HUES64 (cell line): ENCODE measurements around the gene RBM20.

Experiments
- H3K27ac ChIP-seq: 2 replicates; pipeline ENCODE4 v1.7.0; 2013; ENCODE audit warnings: low read depth, low read length, inconsistent platforms
- H3K27me3 ChIP-seq: 2 replicates; pipeline ENCODE4 v1.6.1; 2013; ENCODE audit warnings: mild to moderate bottlenecking, low read length; ENCODE audit not compliant: insufficient read depth
- H3K36me3 ChIP-seq: 2 replicates; pipeline ENCODE4 v1.6.1; 2013; ENCODE audit warnings: mild to moderate bottlenecking, low read length; ENCODE audit not compliant: insufficient read depth
- H3K4me1 ChIP-seq: 2 replicates; pipeline ENCODE4 v1.6.1; 2013; ENCODE audit warnings: mild to moderate bottlenecking, low read length, moderate library complexity; ENCODE audit not compliant: insufficient read depth
- H3K4me3 ChIP-seq: 2 replicates; pipeline ENCODE4 v1.5.1; 2013; ENCODE audit warnings: mild to moderate bottlenecking, low read length, moderate library complexity
- H3K9ac ChIP-seq: 2 replicates; pipeline ENCODE4 v1.6.1; 2013; ENCODE audit warnings: mild to moderate bottlenecking, low read depth, low read length
- H3K9me3 ChIP-seq: 2 replicates; pipeline ENCODE4 v1.6.1; 2013; ENCODE audit warnings: low read depth, low read length; ENCODE audit not compliant: insufficient read depth
- WGBS: fragments of 150-250, 120-280 bp; methylation state at CpG from one replicate; pipeline ENCODE4 v1.1.7; 2013; ENCODE audit warnings: missing lambda C conversion rate; 5-methylcytosine and 5-hydroxymethylcytosine counted together

Gene RBM20

GRCh38 chr10:110808615-110809014, 164.5 kb downstream of the RBM20 start:
- 67% methylated on average over 5 of the region's 5 CpGs for WGBS
- H3K27me3 ChIP-seq = no peaks in the 10 kb centered on the region

GRCh38 chr10:110810625-110811024, 166.5 kb downstream of the RBM20 start:
- H3K27ac ChIP-seq = no peak overlapping the region
- no peaks in the 10 kb centered on the region for H3K36me3 ChIP-seq
- H3K4me1 ChIP-seq = no peaks in the 10 kb centered on the region
- no peaks in the 10 kb centered on the region for H3K27me3 ChIP-seq
- no peak overlapping the region for H3K9ac ChIP-seq
- H3K9me3 ChIP-seq = no peaks in the 10 kb centered on the region
- H3K4me3 ChIP-seq = no peak overlapping the region
- 96% methylated on average over 9 of the region's 9 CpGs for WGBS

More at GRCh38 chr10:110808615-110809014, 164.5 kb downstream of the RBM20 start:
- H3K9me3 ChIP-seq = no peaks in the 10 kb centered on the region
- no peak overlapping the region for H3K9ac ChIP-seq
- H3K4me1 ChIP-seq = no peaks in the 10 kb centered on the region
- H3K36me3 ChIP-seq = no peaks in the 10 kb centered on the region
- no peak overlapping the region for H3K27ac ChIP-seq
- no peak overlapping the region for H3K4me3 ChIP-seq

- WGBS = 92% methylated on average over 23 of the region's 23 CpGs
- no peak overlapping the region for H3K4me3 ChIP-seq
Observed at GRCh38 chr10:110811791-110812581, 167.8 kb downstream of the RBM20 start.

GRCh38 chr10:110812583-110812982, 168.4 kb downstream of the RBM20 start:
- no peaks in the 10 kb centered on the region for H3K27me3 ChIP-seq
- no peak overlapping the region for H3K9ac ChIP-seq
- H3K4me3 ChIP-seq = no peak overlapping the region
- H3K27ac ChIP-seq = no peak overlapping the region
- no peaks in the 10 kb centered on the region for H3K9me3 ChIP-seq
- WGBS = 82% methylated on average over 12 of the region's 12 CpGs
- no peaks in the 10 kb centered on the region for H3K36me3 ChIP-seq
- no peaks in the 10 kb centered on the region for H3K4me1 ChIP-seq

More at GRCh38 chr10:110811791-110812581, 167.8 kb downstream of the RBM20 start:
- no peaks in the 10 kb centered on the region for H3K27me3 ChIP-seq
- H3K27ac ChIP-seq = no peak overlapping the region
- no peaks in the 10 kb centered on the region for H3K36me3 ChIP-seq
- H3K4me1 ChIP-seq = no peaks in the 10 kb centered on the region
- H3K9ac ChIP-seq = no peak overlapping the region
- no peaks in the 10 kb centered on the region for H3K9me3 ChIP-seq

- 88% methylated on average over 8 of the region's 8 CpGs for WGBS
- no peaks in the 10 kb centered on the region for H3K36me3 ChIP-seq
Observed at GRCh38 chr10:110813743-110814472, 169.8 kb downstream of the RBM20 start.

GRCh38 chr10:110815354-110816004, 171.3 kb downstream of the RBM20 start:
- H3K27ac ChIP-seq = no peak overlapping the region
- H3K4me3 ChIP-seq = no peak overlapping the region
- WGBS = 89% methylated on average over 1 of the region's 1 CpG
- H3K4me1 ChIP-seq = no peaks in the 10 kb centered on the region
- H3K27me3 ChIP-seq = no peaks in the 10 kb centered on the region
- no peak overlapping the region for H3K9ac ChIP-seq
- H3K36me3 ChIP-seq = no peaks in the 10 kb centered on the region
- no peaks in the 10 kb centered on the region for H3K9me3 ChIP-seq

More at GRCh38 chr10:110813743-110814472, 169.8 kb downstream of the RBM20 start:
- no peak overlapping the region for H3K27ac ChIP-seq
- H3K9ac ChIP-seq = no peak overlapping the region
- no peak overlapping the region for H3K4me3 ChIP-seq
- no peaks in the 10 kb centered on the region for H3K9me3 ChIP-seq
- H3K4me1 ChIP-seq = no peaks in the 10 kb centered on the region
- no peaks in the 10 kb centered on the region for H3K27me3 ChIP-seq

GRCh38 chr10:110817614-110818013, 173.5 kb downstream of the RBM20 start:
- Histone ChIP-seq H3K9me3 (no peaks in the 10 kb centered on the region), H3K4me3 (no peak overlapping the region), H3K27me3 (no peaks in the 10 kb centered on the region), H3K4me1 (peaks cover 6% of the 10 kb centered on the region; the same call in 1 of the 2 replicates), H3K9ac (no peak overlapping the region), H3K27ac (no peak overlapping the region), H3K36me3 (no peaks in the 10 kb centered on the region)
- 86% methylated on average over 4 of the region's 4 CpGs for WGBS

- H3K4me1 ChIP-seq = peaks cover 15% of the 10 kb centered on the region
- no peak overlapping the region for H3K9ac ChIP-seq
- H3K4me3 ChIP-seq = no peak overlapping the region
- 93% methylated on average over 8 of the region's 8 CpGs for WGBS
- no peaks in the 10 kb centered on the region for H3K36me3 ChIP-seq
- H3K27ac ChIP-seq = no peak overlapping the region
- no peaks in the 10 kb centered on the region for H3K27me3 ChIP-seq
- H3K9me3 ChIP-seq = no peaks in the 10 kb centered on the region
Observed at GRCh38 chr10:110818311-110819256, 174.4 kb downstream of the RBM20 start.

- WGBS = 95% methylated on average over 8 of the region's 8 CpGs
- Histone ChIP-seq H3K27me3 (no peaks in the 10 kb centered on the region), H3K4me3 (no peak overlapping the region), H3K27ac (no peak overlapping the region), H3K9ac (no peak overlapping the region), H3K9me3 (no peaks in the 10 kb centered on the region), H3K4me1 (peaks cover 15% of the 10 kb centered on the region), H3K36me3 (no peaks in the 10 kb centered on the region)
Observed at GRCh38 chr10:110820321-110820814, 176.2 kb downstream of the RBM20 start.

GRCh38 chr10:110821508-110821907, 177.4 kb downstream of the RBM20 start:
- WGBS = 95% methylated on average over 7 of the region's 7 CpGs
- H3K27ac ChIP-seq = no peak overlapping the region
- H3K27me3 ChIP-seq = no peaks in the 10 kb centered on the region
- peaks cover 15% of the 10 kb centered on the region for H3K4me1 ChIP-seq
- H3K9me3 ChIP-seq = no peaks in the 10 kb centered on the region
- H3K4me3 ChIP-seq = no peak overlapping the region
- H3K9ac ChIP-seq = no peak overlapping the region
- H3K36me3 ChIP-seq = no peaks in the 10 kb centered on the region
